Fibroblast of gingiva (primary cell): Measurements from ENCODE around the gene SDK1.

Source experiments
- DNase-seq: peaks from one replicate; pipeline ENCODE4 v3.0.0-alpha.2; 2011; ENCODE audit warnings: low read depth

The SDK1 gene

GRCh38 chr7:3527496-3528124 is 226.6 kb downstream of the SDK1 start:
- no peak for DNase-seq

GRCh38 chr7:3533040-3533439 is 232.0 kb downstream of the SDK1 start:
- DNase-seq: no peak

- DNase-seq: no peak
Measured at GRCh38 chr7:3537210-3537875, 236.3 kb downstream of the SDK1 start.

- no peak for DNase-seq
Measured at GRCh38 chr7:3538041-3538440, 237.0 kb downstream of the SDK1 start.

- DNase-seq: no peak
Measured at GRCh38 chr7:3540456-3541220, 239.6 kb downstream of the SDK1 start.

GRCh38 chr7:3544202-3544601 is 243.2 kb downstream of the SDK1 start:
- no peak for DNase-seq

- DNase-seq: no peak
Measured at GRCh38 chr7:3548815-3549214, 247.8 kb downstream of the SDK1 start.

GRCh38 chr7:3549601-3550000 is 248.5 kb downstream of the SDK1 start:
- no peak for DNase-seq

- DNase-seq: no peak
Measured at GRCh38 chr7:3551536-3551935, 250.5 kb downstream of the SDK1 start.

- no peak for DNase-seq
Measured at GRCh38 chr7:3552499-3552898, 251.4 kb downstream of the SDK1 start.

- no peak for DNase-seq
Measured at GRCh38 chr7:3558400-3558799, 257.3 kb downstream of the SDK1 start.

GRCh38 chr7:3559278-3559677 is 258.2 kb downstream of the SDK1 start:
- DNase-seq: peak; percentile 96

GRCh38 chr7:3560495-3560894 is 259.4 kb downstream of the SDK1 start:
- DNase-seq: no peak

GRCh38 chr7:3561932-3562331 is 260.9 kb downstream of the SDK1 start:
- no peak for DNase-seq

GRCh38 chr7:3564231-3564630 is 263.2 kb downstream of the SDK1 start:
- DNase-seq: no peak

GRCh38 chr7:3568516-3568915 is 267.5 kb downstream of the SDK1 start:
- DNase-seq: no peak

- DNase-seq: no peak
Measured at GRCh38 chr7:3569643-3570042, 268.6 kb downstream of the SDK1 start.

GRCh38 chr7:3573151-3573550 is 272.1 kb downstream of the SDK1 start:
- no peak for DNase-seq

GRCh38 chr7:3574386-3574785 is 273.3 kb downstream of the SDK1 start:
- no peak for DNase-seq

- no peak for DNase-seq
Measured at GRCh38 chr7:3575753-3576531, 274.9 kb downstream of the SDK1 start.

GRCh38 chr7:3578399-3578798 is 277.3 kb downstream of the SDK1 start:
- no peak for DNase-seq

GRCh38 chr7:3579638-3580219 is 278.7 kb downstream of the SDK1 start:
- peak; percentile 59 for DNase-seq
